H1 (cell line): ENCODE results near the gene UCN. TPM values are rescaled to one million over a fixed set of nuclear protein-coding genes. Genes with fewer than 3 reads are reported as not detected.

ENCODE experiments used
- CTCF ChIA-PET: fragments of 300-600 bp; sonication (Branson Sonifier 250); formaldehyde crosslinking; loops from one replicate; lab custom pipeline; 2021; ENCODE audit not compliant: partially characterized antibody; lab: Charles Lee
- POLR2A ChIA-PET: fragments of 300-600 bp; sonication (Branson Sonifier 250); formaldehyde crosslinking; loops from one replicate; lab custom pipeline; 2021; ENCODE audit warnings: inconsistent platforms; ENCODE audit not compliant: partially characterized antibody; lab: Charles Lee
- DNase-seq, 2 experiments: peaks; one replicate each; pipeline versions ENCODE4 v3.0.0 to v3.0.0-alpha.2; 2010 to 2022; ENCODE audit warnings: low spot score in 2 of 2, low read depth in 1 of 2, mixed read lengths in 1 of 2
- FAIRE-seq: peaks from 2 replicates; lab custom pipeline; 2011; peaks lifted over from hg19 to GRCh38; lab: Jason Lieb, UNC
- H2AFZ ChIP-seq: 2 replicates; pipeline ENCODE4 v1.8.1; 2012; ENCODE audit warnings: low read length, inconsistent platforms
- H2AK5ac ChIP-seq: 2 replicates; pipeline ENCODE4 v1.6.1; 2013; ENCODE audit warnings: low read depth, low read length
- H2BK120ac ChIP-seq: replicated peaks from 2 replicates; pipeline ENCODE3; 2013; ENCODE audit warnings: low read depth, low read length, inconsistent platforms
- H2BK12ac ChIP-seq: 2 replicates; pipeline ENCODE4 v1.6.1; 2013; ENCODE audit warnings: low read depth, low read length
- H2BK15ac ChIP-seq: 2 replicates; pipeline ENCODE4 v1.6.1; 2013; ENCODE audit warnings: low read length
- H2BK20ac ChIP-seq: 2 replicates; pipeline ENCODE4 v1.6.1; 2013; ENCODE audit warnings: low read length
- H2BK5ac ChIP-seq: 2 replicates; pipeline ENCODE4 v1.6.1; 2013; ENCODE audit warnings: low read depth, low read length
- H3K14ac ChIP-seq: 2 replicates; pipeline ENCODE4 v1.6.1; 2013; ENCODE audit warnings: inconsistent platforms; ENCODE audit not compliant: insufficient read length
- H3K18ac ChIP-seq: 2 replicates; pipeline ENCODE4 v1.6.1; 2013; ENCODE audit warnings: low read length; ENCODE audit errors: extremely low read depth
- H3K23ac ChIP-seq: 2 replicates; pipeline ENCODE4 v1.6.1; 2013; ENCODE audit warnings: inconsistent platforms; ENCODE audit not compliant: insufficient read length
- H3K23me2 ChIP-seq: 2 replicates; pipeline ENCODE4 v1.6.1; 2013; ENCODE audit warnings: low read depth, low read length
- H3K27ac ChIP-seq: 2 replicates; pipeline ENCODE4 v1.6.1; 2011; ENCODE audit warnings: low read depth, low read length, inconsistent platforms
- H3K27me3 ChIP-seq, 4 experiments: replicated peaks in 1 of 4; 1 replicate in 1 of 4; 2 replicates in 3 of 4; pipeline versions ENCODE4 v1.6.1 to v1.8.1; 2011 to 2013; ENCODE audit warnings: low read length in 3 of 4, mild to moderate bottlenecking in 3 of 4, inconsistent platforms in 2 of 4, mixed read lengths in 2 of 4, moderate library complexity in 1 of 4; ENCODE audit not compliant: control insufficient read depth in 3 of 4, insufficient read depth in 3 of 4; ENCODE audit errors: extremely low read depth in 1 of 4
- H3K36me3 ChIP-seq, 4 experiments: 2 replicates each; pipeline versions ENCODE4 v1.6.1 to v1.8.1; 2011 to 2013; ENCODE audit warnings: mild to moderate bottlenecking in 4 of 4, low read length in 3 of 4, moderate library complexity in 2 of 4, control low read depth in 1 of 4, inconsistent platforms in 1 of 4; ENCODE audit not compliant: insufficient read depth in 4 of 4, control insufficient read depth in 2 of 4
- H3K4ac ChIP-seq: replicated peaks from 2 replicates; pipeline ENCODE3; 2013; ENCODE audit warnings: low read length, low read depth, mixed read lengths, inconsistent platforms; ENCODE audit not compliant: insufficient read length
- H3K4me1 ChIP-seq, 4 experiments: replicated peaks in 1 of 4; 1 replicate in 1 of 4; 2 replicates in 3 of 4; pipeline versions ENCODE4 v1.6.1 to v1.8.1; 2011 to 2013; ENCODE audit warnings: low read length in 3 of 4, inconsistent platforms in 2 of 4, mixed read lengths in 1 of 4; ENCODE audit not compliant: insufficient read depth in 4 of 4, control insufficient read depth in 3 of 4
- H3K4me2 ChIP-seq, 2 experiments: 2 replicates each; pipeline versions ENCODE4 v1.6.1 to v1.8.1; 2011 to 2013; ENCODE audit warnings: low read depth in 2 of 2, low read length in 2 of 2, control low read depth in 1 of 2, inconsistent platforms in 1 of 2, mild to moderate bottlenecking in 1 of 2; ENCODE audit not compliant: insufficient read depth in 1 of 2
- H3K4me3 ChIP-seq, 4 experiments: fragments of 200-600, 300-600 bp in 1 of 4; sonication (generic), shearing (Covaris generic), sonication (Bioruptor Twin) in 1 of 4; 2 replicates each; pipeline versions ENCODE4 v1.5.1 to v1.8.1; 2011 to 2016; ENCODE audit warnings: low read length in 4 of 4, low read depth in 3 of 4, control low read depth in 2 of 4, inconsistent platforms in 2 of 4, mild to moderate bottlenecking in 2 of 4, mixed read lengths in 1 of 4, moderate library complexity in 1 of 4; ENCODE audit not compliant: insufficient read depth in 2 of 4; ENCODE audit errors: extremely low read depth in 1 of 4
- H3K56ac ChIP-seq: replicated peaks from 2 replicates; pipeline ENCODE3; 2013; ENCODE audit warnings: low read depth, mild to moderate bottlenecking, mixed read lengths, low read length, inconsistent platforms; ENCODE audit not compliant: insufficient read length
- H3K79me1 ChIP-seq: 2 replicates; pipeline ENCODE4 v1.6.1; 2013; ENCODE audit warnings: low read depth, low read length, control low read depth
- H3K79me2 ChIP-seq, 2 experiments: 2 replicates each; pipeline versions ENCODE4 v1.6.1 to v1.8.1; 2012 to 2013; ENCODE audit warnings: low read length in 2 of 2, mild to moderate bottlenecking in 2 of 2, inconsistent platforms in 1 of 2; ENCODE audit not compliant: insufficient read depth in 2 of 2, control insufficient read depth in 1 of 2
- H3K9ac ChIP-seq, 4 experiments: replicated peaks in 1 of 4; 1 replicate in 1 of 4; 2 replicates in 3 of 4; pipeline versions ENCODE4 v1.6.1 to v1.8.1; 2011 to 2013; ENCODE audit warnings: low read depth in 3 of 4, low read length in 3 of 4, control low read depth in 2 of 4, mild to moderate bottlenecking in 2 of 4, moderate library complexity in 2 of 4, inconsistent platforms in 1 of 4; ENCODE audit errors: extremely low read depth in 1 of 4
- H3K9me3 ChIP-seq, 2 experiments: 2 replicates each; pipeline versions ENCODE4 v1.6.1 to v1.8.1; 2012 to 2013; ENCODE audit warnings: mild to moderate bottlenecking in 2 of 2, moderate library complexity in 2 of 2, control low read depth in 1 of 2, inconsistent platforms in 1 of 2, low read depth in 1 of 2, low read length in 1 of 2, mixed read lengths in 1 of 2; ENCODE audit not compliant: insufficient read depth in 2 of 2
- H4K20me1 ChIP-seq, 2 experiments: replicated peaks in 1 of 2; 2 replicates each; pipeline versions ENCODE3 to v1.8.1; 2011 to 2013; ENCODE audit warnings: inconsistent platforms in 2 of 2, low read length in 2 of 2, mild to moderate bottlenecking in 1 of 2; ENCODE audit not compliant: insufficient read depth in 2 of 2, control insufficient read depth in 1 of 2
- H4K5ac ChIP-seq: 2 replicates; pipeline ENCODE4 v1.6.1; 2013; ENCODE audit warnings: low read length, low read depth, mixed read lengths, inconsistent platforms; ENCODE audit not compliant: insufficient read length
- H4K8ac ChIP-seq: 2 replicates; pipeline ENCODE4 v1.8.0; 2013; ENCODE audit warnings: mild to moderate bottlenecking, moderate library complexity, low read length, inconsistent platforms; ENCODE audit not compliant: insufficient read depth; ENCODE audit errors: extremely low read depth
- H4K91ac ChIP-seq: replicated peaks from 2 replicates; pipeline ENCODE3; 2013; ENCODE audit warnings: low read length, mixed read lengths, inconsistent platforms; ENCODE audit not compliant: insufficient read length
- BCL11A ChIP-seq, 2 experiments: IDR thresholded peaks; one replicate each; pipeline ENCODE4 v1.6.1; 2011; ENCODE audit warnings: low read depth in 2 of 2, low read length in 2 of 2, mild to moderate bottlenecking in 2 of 2
- BRCA1 ChIP-seq: IDR thresholded peaks from 2 replicates; pipeline ENCODE4 v1.6.1; 2012; ENCODE audit warnings: low read depth, low read length, improper control_type of control experiment
- EZH2 ChIP-seq: fragments of 200-600 bp; sonication (generic); IDR thresholded peaks from 2 replicates; pipeline ENCODE4 v1.7.1; 2012; ENCODE audit warnings: low read depth, mild to moderate bottlenecking, moderate library complexity, low read length, inconsistent platforms; ENCODE audit not compliant: severe bottlenecking
- NRF1 ChIP-seq: IDR thresholded peaks from 2 replicates; pipeline ENCODE4 v1.6.1; 2011; ENCODE audit warnings: mild to moderate bottlenecking, low read depth, low read length, improper control_type of control experiment
- POLR2A ChIP-seq, 2 experiments: IDR thresholded peaks; 1 replicate in 1 of 2; 2 replicates in 1 of 2; pipeline ENCODE4 v1.6.1; 2011; ENCODE audit warnings: low read depth in 2 of 2, low read length in 2 of 2, mild to moderate bottlenecking in 2 of 2; ENCODE audit errors: control extremely low read depth in 1 of 2
- POU5F1 ChIP-seq: IDR thresholded peaks from 2 replicates; pipeline ENCODE4 v1.6.1; 2011; ENCODE audit warnings: low read depth, mild to moderate bottlenecking, low read length, moderate library complexity
- RAD21 ChIP-seq, 2 experiments: IDR thresholded peaks in 1 of 2; conservative IDR thresholded peaks in 1 of 2; 2 replicates each; pipeline ENCODE4 v1.6.1; 2011; ENCODE audit warnings: low read depth in 2 of 2, low read length in 2 of 2, improper control_type of control experiment in 1 of 2, inconsistent platforms in 1 of 2, mild to moderate bottlenecking in 1 of 2, moderate library complexity in 1 of 2
- TAF7 ChIP-seq: optimal IDR thresholded peaks from 2 replicates; pipeline ENCODE3; 2011; ENCODE audit warnings: low read depth, mild to moderate bottlenecking, inconsistent platforms, low read length, moderate library complexity, borderline replicate concordance
- TBP ChIP-seq: IDR thresholded peaks from 2 replicates; pipeline ENCODE4 v1.6.1; 2011; ENCODE audit warnings: low read depth, low read length, improper control_type of control experiment
- TCF12 ChIP-seq: IDR thresholded peaks from 2 replicates; pipeline ENCODE4 v1.6.1; 2011; ENCODE audit warnings: low read depth, mild to moderate bottlenecking, low read length
- WGBS, 2 experiments: shearing (Covaris generic) in 1 of 2; methylation state at CpG; one replicate each; pipeline versions ENCODE4 v1.1.6 to v1.1.7; 2013 to 2015; ENCODE audit warnings: low lambda C conversion rate in 2 of 2, mixed read lengths in 2 of 2, inconsistent platforms in 1 of 2, low coverage in 1 of 2, missing lambda C conversion rate in 1 of 2; ENCODE audit not compliant: insufficient replicate concordance in 2 of 2, insufficient coverage in 1 of 2, insufficient read length in 1 of 2; ENCODE audit errors: extremely low coverage in 1 of 2, missing lambda C conversion rate in 1 of 2; 5-methylcytosine and 5-hydroxymethylcytosine counted together
- polyA plus RNA-seq, 7 experiments: library from polyadenylated mRNA; depleted of rRNA in 3 of 7; stranded (reverse) in 5 of 7; unstranded in 2 of 7; fragments of >200 nt in 5 of 7; fragments of 200-250 nt in 2 of 7; gene quantifications; 1 replicate in 5 of 7; 2 replicates in 1 of 7; 4 replicates in 1 of 7; pipeline versions ENCODE4 v1.2.1 to v1.2.3, GENCODE V29; 2011 to 2013; ENCODE audit warnings: missing spikeins in 2 of 7, mixed read lengths in 2 of 7
- total RNA-seq: library from RNA; stranded (reverse); fragmentation: NEBNext Ultra II Directional; extraction: Animal tissue kit (Norgen Biotek cat#: 25700); gene quantifications from 2 replicates; pipeline ENCODE4 v1.2.1, GENCODE V29; 2021
- TF ChIP-seq, protein P1 (sequence below), 3 experiments: IDR thresholded peaks; 1 replicate in 2 of 3; 2 replicates in 1 of 3; pipeline versions ENCODE4 v1.5.1 to v1.6.1; 2011; ENCODE audit warnings: low read length in 3 of 3, mild to moderate bottlenecking in 3 of 3, inconsistent platforms in 2 of 3, low read depth in 1 of 3, moderate library complexity in 1 of 3; ENCODE audit not compliant: insufficient read depth in 1 of 3; ENCODE audit errors: control extremely low read depth in 1 of 3

Gene UCN
- total and polyA plus RNA-seq, 2 of the 8 experiments (the other 6 are each of a cell fraction or from before 2014, with no cell fraction given), result 0.35 TPM; not detected in 1

- Histone ChIP-seq H3K4ac (no peak overlapping the region), H3K18ac (no peak overlapping the region), H4K8ac (no peak overlapping the region), H3K36me3 (no peaks in the 10 kb centered on the region), H3K4me3 (peak overlapping the region in 1 of 4 experiments; percentile 43; a peak in 1 of 8 replicates), H2AK5ac (no peak overlapping the region), H3K27me3 (peaks cover 0 to 4% (median 0%) of the 10 kb centered on the region in 4 experiments; a peak in 1 of 7 replicates), H3K4me1 (peaks cover 4 to 15% (median 13%) of the 10 kb centered on the region in 4 experiments), H3K79me2 (no peaks in the 10 kb centered on the region), H3K27ac (no peak overlapping the region), H2AFZ (no peak overlapping the region), H3K4me2 (peak overlapping the region in 1 of 2 experiments; percentile 76; a peak in 2 of 4 replicates), H4K20me1 (no peaks in the 10 kb centered on the region), H2BK5ac (no peak overlapping the region), H3K79me1 (no peaks in the 10 kb centered on the region), H2BK20ac (no peak overlapping the region), H3K9me3 (no peaks in the 10 kb centered on the region), H2BK120ac (peak overlapping the region; percentile 33), H2BK12ac (no peak overlapping the region), H4K5ac (no peak overlapping the region), H3K23ac (no peak overlapping the region), H3K9ac (no peak overlapping the region), H4K91ac (no peak overlapping the region), H3K14ac (no peak overlapping the region), H2BK15ac (no peak overlapping the region), H3K23me2 (peaks cover 3% of the 10 kb centered on the region), H3K56ac (no peak overlapping the region)
- CTCF ChIA-PET, result interaction anchor here (0.8 to 20.2 kb wide), 26 partner anchors 8 to 256 kb away, joined by 3 to 413 read pairs (median 5); partner anchors contain the start of genes CAD, SLC30A3 and UCN
- POLR2A ChIA-PET, result interaction anchor here (1.1 to 11.9 kb wide), 17 partner anchors 9 to 177 kb away, joined by 3 to 149 read pairs (median 6); partner anchors contain the start of genes ATRAID, GTF3C2, MPV17 and SLC30A3
- WGBS, 2 experiments, result 89% methylated on average over 3 of the region's 3 CpGs; no CpG with 5 or more reads in 1 of the 2 experiments
- no peak for FAIRE-seq
- DNase-seq, result no peak
- no peak for TF ChIP-seq RAD21 (IDR thresholded peaks at IDR 0.05 in 1 of 2, conservative IDR thresholded peaks at IDR 0.05 in 1 of 2; ENCODE audit: low read depth in 2 of 2, low read length in 2 of 2)
- no peak for TF ChIP-seq BCL11A (IDR thresholded peaks at IDR 0.05; ENCODE audit: low read depth in 2 of 2, low read length in 2 of 2)
- no peak for TF ChIP-seq NRF1
- TF ChIP-seq TAF7, result no peak
- TF ChIP-seq POU5F1, result no peak
- TF ChIP-seq POLR2A (IDR thresholded peaks at IDR 0.05; ENCODE audit: control extremely low read depth in 1 of 2, low read depth in 2 of 2, low read length in 2 of 2), result no peak
- TF ChIP-seq, protein P1, sequence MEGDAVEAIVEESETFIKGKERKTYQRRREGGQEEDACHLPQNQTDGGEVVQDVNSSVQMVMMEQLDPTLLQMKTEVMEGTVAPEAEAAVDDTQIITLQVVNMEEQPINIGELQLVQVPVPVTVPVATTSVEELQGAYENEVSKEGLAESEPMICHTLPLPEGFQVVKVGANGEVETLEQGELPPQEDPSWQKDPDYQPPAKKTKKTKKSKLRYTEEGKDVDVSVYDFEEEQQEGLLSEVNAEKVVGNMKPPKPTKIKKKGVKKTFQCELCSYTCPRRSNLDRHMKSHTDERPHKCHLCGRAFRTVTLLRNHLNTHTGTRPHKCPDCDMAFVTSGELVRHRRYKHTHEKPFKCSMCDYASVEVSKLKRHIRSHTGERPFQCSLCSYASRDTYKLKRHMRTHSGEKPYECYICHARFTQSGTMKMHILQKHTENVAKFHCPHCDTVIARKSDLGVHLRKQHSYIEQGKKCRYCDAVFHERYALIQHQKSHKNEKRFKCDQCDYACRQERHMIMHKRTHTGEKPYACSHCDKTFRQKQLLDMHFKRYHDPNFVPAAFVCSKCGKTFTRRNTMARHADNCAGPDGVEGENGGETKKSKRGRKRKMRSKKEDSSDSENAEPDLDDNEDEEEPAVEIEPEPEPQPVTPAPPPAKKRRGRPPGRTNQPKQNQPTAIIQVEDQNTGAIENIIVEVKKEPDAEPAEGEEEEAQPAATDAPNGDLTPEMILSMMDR (IDR thresholded peaks at IDR 0.05; ENCODE audit: control extremely low read depth in 1 of 3, insufficient read depth in 1 of 3, low read depth in 1 of 3, low read length in 3 of 3), result no peak
- no peak for TF ChIP-seq EZH2
- no peak for TF ChIP-seq TCF12
- no peak for TF ChIP-seq BRCA1
- no peak for TF ChIP-seq TBP
These were observed 26.8 kb downstream of the UCN start for GRCh38 chr2:27281442-27281841.
